Mucosa of descending colon (tissue), 3 donors: ENCODE measurements around the gene SIGMAR1. TPM values are rescaled to one million over a fixed set of nuclear protein-coding genes. Genes with fewer than 3 reads are reported as not detected.
A peak's percentile ranks its signal among the peaks of the same experiment; 100 is the strongest.

Source experiments
- ATAC-seq: fragments of 200-7000 bp; cut with Tn5 transposase; one replicate; pipeline ENCODE4 v1.9.1; 2020; ENCODE audit warnings: mild to moderate bottlenecking, moderate library complexity
- DNase-seq, 3 donors: peaks; one replicate each; pipeline ENCODE4 v3.0.0-alpha.2; 2020
- H3K36me3 ChIP-seq: fragments of 200-600 bp; one replicate; pipeline ENCODE4 v1.8.0; 2021; ENCODE audit warnings: low read depth, mild to moderate bottlenecking
- H3K4me1 ChIP-seq: fragments of 200-600 bp; one replicate; pipeline ENCODE4 v1.8.0; 2021; ENCODE audit warnings: low read depth, mild to moderate bottlenecking
- H3K4me3 ChIP-seq: fragments of 200-600 bp; one replicate; pipeline ENCODE4 v1.8.0; 2021; ENCODE audit warnings: mild to moderate bottlenecking
- H3K9me3 ChIP-seq: fragments of 200-600 bp; one replicate; pipeline ENCODE4 v1.8.0; 2021; ENCODE audit warnings: mild to moderate bottlenecking
- intact Hi-C, 2 donors: fragments of 100-400 bp; cut with DNase I in 1 of 2; cut with micrococcal nuclease in 1 of 2; formaldehyde crosslinking; loops; one replicate each; pipeline versions ENCODE4 v1.11.0 to v1.11.1; 2022; cut with DNase I, micrococcal nuclease
- total RNA-seq, 3 donors: library from RNA; stranded (reverse); fragmentation: NEBNext Ultra II Directional in 2 of 3; extraction: Animal tissue kit (Norgen Biotek cat#: 25700) in 2 of 3; gene quantifications; one replicate each; pipeline versions ENCODE4 v1.2.1 to v1.2.4, GENCODE V29; 2021 to 2023
- TF ChIP-seq, protein P1 (sequence below): fragments of 200-600 bp; IDR thresholded peaks from one replicate; pipeline ENCODE4 v1.8.0; 2022; ENCODE audit warnings: antibody characterized with exemption, mild to moderate bottlenecking
- donor health status: DM: no; HTN: no; CAD: no; lungs with moderate emphysema.
- donor health status: DM: no; HTN: no; CAD: no.
- donor health status: DM: no; HTN: yes; CAD: no.

SIGMAR1 gene
- total RNA-seq, 3 donors from 2014 or later: 48.1 to 59.8 (median 49.6) TPM

GRCh38 chr9:34650816-34651215 lies 13.2 kb upstream of the SIGMAR1 start:
- DNase-seq (peak in 1 of 3 donors; percentile 41), ATAC-seq (no peak)
- intact Hi-C loops: no loop called here
- Histone ChIP-seq H3K4me3 (no peak overlapping the region), H3K36me3 (no peaks in the 10 kb centered on the region), H3K9me3 (no peaks in the 10 kb centered on the region), H3K4me1 (peaks cover 33% of the 10 kb centered on the region)
- TF ChIP-seq, protein P1, sequence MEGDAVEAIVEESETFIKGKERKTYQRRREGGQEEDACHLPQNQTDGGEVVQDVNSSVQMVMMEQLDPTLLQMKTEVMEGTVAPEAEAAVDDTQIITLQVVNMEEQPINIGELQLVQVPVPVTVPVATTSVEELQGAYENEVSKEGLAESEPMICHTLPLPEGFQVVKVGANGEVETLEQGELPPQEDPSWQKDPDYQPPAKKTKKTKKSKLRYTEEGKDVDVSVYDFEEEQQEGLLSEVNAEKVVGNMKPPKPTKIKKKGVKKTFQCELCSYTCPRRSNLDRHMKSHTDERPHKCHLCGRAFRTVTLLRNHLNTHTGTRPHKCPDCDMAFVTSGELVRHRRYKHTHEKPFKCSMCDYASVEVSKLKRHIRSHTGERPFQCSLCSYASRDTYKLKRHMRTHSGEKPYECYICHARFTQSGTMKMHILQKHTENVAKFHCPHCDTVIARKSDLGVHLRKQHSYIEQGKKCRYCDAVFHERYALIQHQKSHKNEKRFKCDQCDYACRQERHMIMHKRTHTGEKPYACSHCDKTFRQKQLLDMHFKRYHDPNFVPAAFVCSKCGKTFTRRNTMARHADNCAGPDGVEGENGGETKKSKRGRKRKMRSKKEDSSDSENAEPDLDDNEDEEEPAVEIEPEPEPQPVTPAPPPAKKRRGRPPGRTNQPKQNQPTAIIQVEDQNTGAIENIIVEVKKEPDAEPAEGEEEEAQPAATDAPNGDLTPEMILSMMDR: no peak

GRCh38 chr9:34648673-34649072 lies 11.1 kb upstream of the SIGMAR1 start:
- Histone ChIP-seq H3K9me3 (no peaks in the 10 kb centered on the region), H3K36me3 (no peaks in the 10 kb centered on the region), H3K4me1 (peaks cover 30% of the 10 kb centered on the region), H3K4me3 (no peak overlapping the region)
- ATAC-seq (no peak), DNase-seq (no peak)
- TF ChIP-seq, protein P1: no peak
- intact Hi-C loops: no loop called here

GRCh38 chr9:34647651-34648050 lies 10.1 kb upstream of the SIGMAR1 start:
- peak in 2 of 3 donors; percentile 42 to 53 for DNase-seq
- no peak for ATAC-seq

DNA sequence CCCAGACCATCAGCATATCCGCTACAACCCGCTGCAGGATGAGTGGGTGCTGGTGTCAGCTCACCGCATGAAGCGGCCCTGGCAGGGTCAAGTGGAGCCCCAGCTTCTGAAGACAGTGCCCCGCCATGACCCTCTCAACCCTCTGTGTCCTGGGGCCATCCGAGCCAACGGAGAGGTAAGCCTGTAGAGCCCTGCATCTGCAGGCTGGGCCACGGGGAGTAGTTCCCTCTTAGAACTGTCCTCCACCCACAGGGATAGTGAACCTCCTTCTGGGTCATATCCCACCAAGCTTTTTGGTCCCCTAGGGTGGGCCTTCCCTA lies 9.5 kb upstream of the SIGMAR1 start:
- DNase-seq: no peak
- Histone ChIP-seq H3K4me1 (peaks cover 21% of the 10 kb centered on the region), H3K4me3 (peak overlapping the region; percentile 44), H3K36me3 (no peaks in the 10 kb centered on the region), H3K9me3 (no peaks in the 10 kb centered on the region)
- TF ChIP-seq, protein P1: no peak
- ATAC-seq: no peak
- intact Hi-C loops: no loop called here

More at GRCh38 chr9:34647651-34648050, 10.1 kb upstream of the SIGMAR1 start:
- H3K4me1 ChIP-seq: peaks cover 24% of the 10 kb centered on the region
- no peaks in the 10 kb centered on the region for H3K36me3 ChIP-seq
- intact Hi-C loops: no loop called here
- H3K9me3 ChIP-seq: no peaks in the 10 kb centered on the region
- TF ChIP-seq, protein P1: no peak
- H3K4me3 ChIP-seq: no peak overlapping the region

GRCh38 chr9:34646211-34647083 lies 8.9 kb upstream of the SIGMAR1 start, which contains the start of gene GALT:
Gene GALT (plus strand): TSS chr9:34646675. CDS start chr9:34646705, 30 bp downstream.
- H3K4me1 ChIP-seq: peaks cover 21% of the 10 kb centered on the region
- no peaks in the 10 kb centered on the region for H3K9me3 ChIP-seq
- TF ChIP-seq, protein P1: peak; percentile 6
- peak within 1 kb of the TSS; percentile 44 for H3K4me3 ChIP-seq
- no peaks in the 10 kb centered on the region for H3K36me3 ChIP-seq
- DNase-seq (peak; percentile 94 to 99 (median 98)), ATAC-seq (peak; percentile 93)
- intact Hi-C loops: no loop called here
